Right lobe of liver (tissue), 4 donors: ENCODE measurements around the gene WBP1L.

Source experiments
- POLR2A ChIP-seq: fragments of 450-650 bp; IDR thresholded peaks from one replicate; pipeline ENCODE4 v1.6.1; 2017; ENCODE audit warnings: antibody characterized with exemption, mild to moderate bottlenecking
- TF ChIP-seq, protein P1 (sequence below), 4 donors: fragments of 200-600 bp in 3 of 4; fragments of 450-650 bp in 1 of 4; IDR thresholded peaks; one replicate each; pipeline versions ENCODE4 v1.5.1 to v1.8.0; 2016 to 2022; ENCODE audit warnings: antibody characterized with exemption in 4 of 4, mild to moderate bottlenecking in 2 of 4
- donor health status: DM: no; HTN: no; CAD: no.
- donor health status: DM: no; HTN: no; CAD: no.
- donor health status: DM: no; HTN: yes; CAD: no.

GRCh38 chr10:102863660-102864059 is 119.9 kb downstream of the WBP1L start:
- TF ChIP-seq, protein P1, sequence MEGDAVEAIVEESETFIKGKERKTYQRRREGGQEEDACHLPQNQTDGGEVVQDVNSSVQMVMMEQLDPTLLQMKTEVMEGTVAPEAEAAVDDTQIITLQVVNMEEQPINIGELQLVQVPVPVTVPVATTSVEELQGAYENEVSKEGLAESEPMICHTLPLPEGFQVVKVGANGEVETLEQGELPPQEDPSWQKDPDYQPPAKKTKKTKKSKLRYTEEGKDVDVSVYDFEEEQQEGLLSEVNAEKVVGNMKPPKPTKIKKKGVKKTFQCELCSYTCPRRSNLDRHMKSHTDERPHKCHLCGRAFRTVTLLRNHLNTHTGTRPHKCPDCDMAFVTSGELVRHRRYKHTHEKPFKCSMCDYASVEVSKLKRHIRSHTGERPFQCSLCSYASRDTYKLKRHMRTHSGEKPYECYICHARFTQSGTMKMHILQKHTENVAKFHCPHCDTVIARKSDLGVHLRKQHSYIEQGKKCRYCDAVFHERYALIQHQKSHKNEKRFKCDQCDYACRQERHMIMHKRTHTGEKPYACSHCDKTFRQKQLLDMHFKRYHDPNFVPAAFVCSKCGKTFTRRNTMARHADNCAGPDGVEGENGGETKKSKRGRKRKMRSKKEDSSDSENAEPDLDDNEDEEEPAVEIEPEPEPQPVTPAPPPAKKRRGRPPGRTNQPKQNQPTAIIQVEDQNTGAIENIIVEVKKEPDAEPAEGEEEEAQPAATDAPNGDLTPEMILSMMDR (IDR thresholded peaks at IDR 0.05), result no peak
- no peak for TF ChIP-seq POLR2A
